ENCODE measurements around the gene CRACR2A.

CRACR2A gene

GRCh38 chr12:3727354-3727753 lies 25.6 kb downstream of the CRACR2A start:
- Histone ChIP-seq H2BK5ac (ENCODE audit: low read depth, low read length, poor library complexity) (no peak overlapping the region), H3K4ac (ENCODE audit: low read depth, low read length) (no peak overlapping the region), H3K4me1 (ENCODE audit: control insufficient read depth in 1 of 2, insufficient read depth in 2 of 2, low read length in 2 of 2) (no peaks in the 10 kb centered on the region), H2BK120ac (ENCODE audit: insufficient read depth, low read length, poor library complexity) (no peak overlapping the region), H2BK12ac (ENCODE audit: low read length) (no peak overlapping the region), H4K12ac (ENCODE audit: low read depth, low read length) (no peak overlapping the region), H3K18ac (ENCODE audit: low read length) (no peak overlapping the region), H3K9ac (ENCODE audit: low read length) (no peak overlapping the region), H3K79me2 (ENCODE audit: control insufficient read depth, insufficient read depth, low read length, poor library complexity) (no peaks in the 10 kb centered on the region), H3K14ac (ENCODE audit: low read length) (no peak overlapping the region), H2AFZ (ENCODE audit: insufficient read depth, low read length, poor library complexity) (no peak overlapping the region), H4K8ac (ENCODE audit: low read depth, low read length) (no peak overlapping the region), H3K27me3 (ENCODE audit: insufficient read depth, low read length) (no peaks in the 10 kb centered on the region), H3K4me3 (ENCODE audit: low read depth, low read length) (no peak overlapping the region), H4K91ac (ENCODE audit: low read depth, low read length) (no peak overlapping the region), H3K23ac (ENCODE audit: low read length) (no peak overlapping the region), H3K36me3 (ENCODE audit: control insufficient read depth in 1 of 2, insufficient read depth in 2 of 2, low read length in 2 of 2) (no peaks in the 10 kb centered on the region), H3K79me1 (ENCODE audit: low read length) (no peaks in the 10 kb centered on the region), H3K4me2 (ENCODE audit: low read length) (no peak overlapping the region), H3K9me3 (ENCODE audit: insufficient read depth, low read depth, low read length) (peaks cover 7% of the 10 kb centered on the region), H3K27ac (ENCODE audit: low read depth, low read length) (no peak overlapping the region), H2AK5ac (ENCODE audit: low read length) (no peak overlapping the region)
- WGBS (ENCODE audit: extremely low coverage, insufficient coverage, insufficient read length): no CpG with 5 or more reads among the region's 8 CpGs
- no peak for DNase-seq

- Histone ChIP-seq H4K12ac (ENCODE audit: low read depth, low read length) (no peak overlapping the region), H3K79me2 (ENCODE audit: control insufficient read depth, insufficient read depth, low read length, poor library complexity) (no peaks in the 10 kb centered on the region), H3K9ac (ENCODE audit: low read length) (no peak overlapping the region), H3K9me3 (ENCODE audit: insufficient read depth, low read depth, low read length) (peaks cover 8% of the 10 kb centered on the region), H3K27ac (ENCODE audit: low read depth, low read length) (no peak overlapping the region), H3K23ac (ENCODE audit: low read length) (no peak overlapping the region), H2BK5ac (ENCODE audit: low read depth, low read length, poor library complexity) (no peak overlapping the region), H3K4me2 (ENCODE audit: low read length) (no peak overlapping the region), H2AK5ac (ENCODE audit: low read length) (no peak overlapping the region), H4K91ac (ENCODE audit: low read depth, low read length) (no peak overlapping the region), H3K18ac (ENCODE audit: low read length) (no peak overlapping the region), H3K4me1 (ENCODE audit: control insufficient read depth in 1 of 2, insufficient read depth in 2 of 2, low read length in 2 of 2) (no peaks in the 10 kb centered on the region), H3K36me3 (ENCODE audit: control insufficient read depth in 1 of 2, insufficient read depth in 2 of 2, low read length in 2 of 2) (no peaks in the 10 kb centered on the region), H3K79me1 (ENCODE audit: low read length) (no peaks in the 10 kb centered on the region), H2AFZ (ENCODE audit: insufficient read depth, low read length, poor library complexity) (no peak overlapping the region), H2BK120ac (ENCODE audit: insufficient read depth, low read length, poor library complexity) (no peak overlapping the region), H3K14ac (ENCODE audit: low read length) (no peak overlapping the region), H2BK12ac (ENCODE audit: low read length) (no peak overlapping the region), H4K8ac (ENCODE audit: low read depth, low read length) (no peak overlapping the region), H3K27me3 (ENCODE audit: insufficient read depth, low read length) (no peaks in the 10 kb centered on the region), H3K4ac (ENCODE audit: low read depth, low read length) (no peak overlapping the region), H3K4me3 (ENCODE audit: low read depth, low read length) (no peak overlapping the region)
- WGBS (ENCODE audit: extremely low coverage, insufficient coverage, insufficient read length): no CpG with 5 or more reads among the region's 6 CpGs
- DNase-seq: no peak
Measured at GRCh38 chr12:3726456-3726855, 26.5 kb downstream of the CRACR2A start.

GRCh38 chr12:3725388-3726115 lies 27.4 kb downstream of the CRACR2A start:
- H3K27me3 ChIP-seq (ENCODE audit: insufficient read depth, low read length): no peaks in the 10 kb centered on the region
- no peak overlapping the region for H3K4me2 ChIP-seq (ENCODE audit: low read length)
- no peaks in the 10 kb centered on the region for H3K36me3 ChIP-seq (ENCODE audit: control insufficient read depth in 1 of 2, insufficient read depth in 2 of 2, low read length in 2 of 2)
- no peak overlapping the region for H2BK5ac ChIP-seq (ENCODE audit: low read depth, low read length, poor library complexity)
- no peak overlapping the region for H4K91ac ChIP-seq (ENCODE audit: low read depth, low read length)
- no peaks in the 10 kb centered on the region for H3K79me2 ChIP-seq (ENCODE audit: control insufficient read depth, insufficient read depth, low read length, poor library complexity)
- H4K12ac ChIP-seq (ENCODE audit: low read depth, low read length): no peak overlapping the region
- H4K8ac ChIP-seq (ENCODE audit: low read depth, low read length): no peak overlapping the region
- WGBS (ENCODE audit: extremely low coverage, insufficient coverage, insufficient read length): no CpG with 5 or more reads among the region's 6 CpGs
- H3K27ac ChIP-seq (ENCODE audit: low read depth, low read length): no peak overlapping the region
- no peak overlapping the region for H2BK120ac ChIP-seq (ENCODE audit: insufficient read depth, low read length, poor library complexity)
- no peak overlapping the region for H2AK5ac ChIP-seq (ENCODE audit: low read length)
- H2BK12ac ChIP-seq (ENCODE audit: low read length): no peak overlapping the region
- H3K4me3 ChIP-seq (ENCODE audit: low read depth, low read length): no peak overlapping the region
- no peak for DNase-seq
- H3K9me3 ChIP-seq (ENCODE audit: insufficient read depth, low read depth, low read length): peaks cover 8% of the 10 kb centered on the region
- no peak overlapping the region for H3K9ac ChIP-seq (ENCODE audit: low read length)
- H3K4ac ChIP-seq (ENCODE audit: low read depth, low read length): no peak overlapping the region
- no peak overlapping the region for H3K18ac ChIP-seq (ENCODE audit: low read length)
- no peak overlapping the region for H3K23ac ChIP-seq (ENCODE audit: low read length)
- H3K14ac ChIP-seq (ENCODE audit: low read length): no peak overlapping the region
- H3K4me1 ChIP-seq (ENCODE audit: control insufficient read depth in 1 of 2, insufficient read depth in 2 of 2, low read length in 2 of 2): no peaks in the 10 kb centered on the region
- H3K79me1 ChIP-seq (ENCODE audit: low read length): no peaks in the 10 kb centered on the region
- no peak overlapping the region for H2AFZ ChIP-seq (ENCODE audit: insufficient read depth, low read length, poor library complexity)

GRCh38 chr12:3723916-3724805 lies 28.7 kb downstream of the CRACR2A start:
- Histone ChIP-seq H2AFZ (ENCODE audit: insufficient read depth, low read length, poor library complexity) (no peak overlapping the region), H2BK120ac (ENCODE audit: insufficient read depth, low read length, poor library complexity) (no peak overlapping the region), H2BK5ac (ENCODE audit: low read depth, low read length, poor library complexity) (no peak overlapping the region), H3K27ac (ENCODE audit: low read depth, low read length) (no peak overlapping the region), H3K18ac (ENCODE audit: low read length) (no peak overlapping the region), H3K79me2 (ENCODE audit: control insufficient read depth, insufficient read depth, low read length, poor library complexity) (no peaks in the 10 kb centered on the region), H3K27me3 (ENCODE audit: insufficient read depth, low read length) (no peaks in the 10 kb centered on the region), H3K23ac (ENCODE audit: low read length) (no peak overlapping the region), H3K9ac (ENCODE audit: low read length) (no peak overlapping the region), H3K4me1 (ENCODE audit: control insufficient read depth in 1 of 2, insufficient read depth in 2 of 2, low read length in 2 of 2) (no peaks in the 10 kb centered on the region), H3K9me3 (ENCODE audit: insufficient read depth, low read depth, low read length) (peaks cover 6% of the 10 kb centered on the region), H2BK12ac (ENCODE audit: low read length) (no peak overlapping the region), H3K36me3 (ENCODE audit: control insufficient read depth in 1 of 2, insufficient read depth in 2 of 2, low read length in 2 of 2) (no peaks in the 10 kb centered on the region), H3K79me1 (ENCODE audit: low read length) (no peaks in the 10 kb centered on the region), H3K14ac (ENCODE audit: low read length) (no peak overlapping the region), H4K8ac (ENCODE audit: low read depth, low read length) (no peak overlapping the region), H3K4me2 (ENCODE audit: low read length) (no peak overlapping the region), H2AK5ac (ENCODE audit: low read length) (no peak overlapping the region), H3K4ac (ENCODE audit: low read depth, low read length) (no peak overlapping the region), H4K91ac (ENCODE audit: low read depth, low read length) (no peak overlapping the region), H4K12ac (ENCODE audit: low read depth, low read length) (no peak overlapping the region), H3K4me3 (ENCODE audit: low read depth, low read length) (no peak overlapping the region)
- no CpG with 5 or more reads among the region's 14 CpGs for WGBS (ENCODE audit: extremely low coverage, insufficient coverage, insufficient read length)
- no peak for DNase-seq
